GM13977 (cell line): ENCODE results near the gene CCT5.
"Not testable (repeated sequence)": the region's sequence is repeated elsewhere in the genome, so short reads cannot be mapped to it uniquely, and the experiment has no call there.

Experiments used
- DNase-seq: peaks from one replicate; pipeline ENCODE4 v3.0.0; 2012; ENCODE audit warnings: low spot score
- CTCF ChIP-seq: IDR thresholded peaks from 2 replicates; pipeline ENCODE4 v1.5.1; 2012; ENCODE audit warnings: mild to moderate bottlenecking, control low read depth; ENCODE audit not compliant: insufficient read depth; ENCODE audit errors: extremely low read depth, missing control alignments
- in situ Hi-C: fragments of 300-500 bp; cut with MboI; formaldehyde crosslinking; loops from one replicate; pipeline ENCODE4 v1.12.0; 2022; ENCODE audit warnings: low sequenced_read_pairs, low pct_unique_long_range_greater_than_20kb, mixed read lengths, inconsistent platforms; ENCODE audit not compliant: unreplicated experiment

The CCT5 gene

GRCh38 chr5:10243660-10244240 is 6.3 kb upstream of the CCT5 start:
- in situ Hi-C loops: no loop called here
- TF ChIP-seq CTCF: no peak
- no peak for DNase-seq

GRCh38 chr5:10244342-10244944 is 5.6 kb upstream of the CCT5 start:
- TF ChIP-seq CTCF: no peak
- in situ Hi-C loops: no loop called here
- DNase-seq: no peak

- no peak for TF ChIP-seq CTCF
- in situ Hi-C loops: no loop called here
- DNase-seq: no peak
These were observed 3.3 kb upstream of the CCT5 start for GRCh38 chr5:10246761-10247160.

- in situ Hi-C loops, DNase-seq: not testable (repeated sequence)
These were observed 2.9 kb upstream of the CCT5 start for GRCh38 chr5:10247217-10247616.

GRCh38 chr5:10248378-10249260 is 1.5 kb upstream of the CCT5 start:
- no peak for DNase-seq
- in situ Hi-C loops: no loop called here
- no peak for TF ChIP-seq CTCF

- DNase-seq: peak; percentile 42
- TF ChIP-seq CTCF: no peak
- in situ Hi-C loops: no loop called here
These were observed 761 bp downstream of the CCT5 start for GRCh38 chr5:10250806-10251276.

- in situ Hi-C loops: no loop called here
- DNase-seq: no peak
- TF ChIP-seq CTCF: no peak
These were observed 1.3 kb downstream of the CCT5 start for GRCh38 chr5:10251405-10251804.
